ENCODE data around the gene FIZ1.
A peak's percentile ranks its signal among the peaks of the same experiment; 100 is the strongest.

Gene FIZ1

GRCh38 chr19:55636723-55637122 lies 37.4 kb upstream of the FIZ1 start:
- DNase-seq (ENCODE audit: low spot score), result no peak

DNA sequence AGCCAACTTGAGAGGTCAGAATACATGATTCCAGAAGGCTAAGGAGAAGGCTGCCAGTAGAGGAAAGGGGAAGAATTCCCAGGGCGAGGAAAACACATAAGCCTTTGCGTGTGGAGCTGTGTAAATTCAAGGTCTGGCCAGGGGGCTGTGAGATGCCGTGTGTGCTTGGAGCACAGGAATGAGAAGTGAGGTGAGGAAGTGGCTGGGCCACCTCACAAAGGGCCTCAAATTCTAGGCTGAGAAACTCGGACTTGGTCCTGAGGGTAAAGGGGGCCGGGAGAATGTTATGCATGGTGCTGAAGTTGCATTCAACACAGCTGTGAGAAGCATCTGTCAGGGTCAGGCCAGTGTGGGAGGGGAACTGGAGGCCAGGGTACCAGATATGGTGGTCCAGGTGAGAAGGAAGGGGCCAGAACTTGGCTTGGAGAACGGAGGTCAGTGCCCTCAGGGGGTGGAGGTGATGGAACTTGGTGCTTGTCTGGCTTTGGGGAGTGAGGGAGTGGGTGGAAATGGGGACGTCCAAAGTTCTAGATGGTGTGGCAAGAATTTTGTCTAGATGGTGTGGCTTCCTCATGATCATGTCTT lies 36.6 kb upstream of the FIZ1 start:
- no peak for DNase-seq (ENCODE audit: low spot score)

- DNase-seq (ENCODE audit: low spot score), result no peak
These were observed 36.0 kb upstream of the FIZ1 start for GRCh38 chr19:55635334-55635717.

DNA sequence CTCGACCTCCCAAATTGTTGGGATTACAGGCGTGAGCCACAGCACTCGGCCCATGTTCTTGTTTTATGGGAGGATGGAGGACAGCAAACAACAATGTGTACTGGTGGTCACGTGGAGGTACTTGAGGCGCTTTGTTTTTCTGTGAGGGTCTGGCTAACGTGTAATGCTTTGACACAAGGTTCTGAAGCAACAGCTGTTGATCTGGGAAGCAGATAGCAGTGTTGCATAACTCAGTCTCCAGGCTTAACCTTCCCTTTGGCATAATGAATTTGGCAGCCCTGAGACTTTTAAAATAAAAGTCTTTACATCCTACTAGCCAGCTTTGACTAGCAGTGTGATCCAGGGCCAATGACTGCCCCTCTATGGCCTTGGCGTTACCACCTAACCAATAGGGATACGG lies 34.5 kb upstream of the FIZ1 start:
- no peak for DNase-seq (ENCODE audit: low spot score)

GRCh38 chr19:55632463-55632834 lies 33.1 kb upstream of the FIZ1 start:
- DNase-seq (ENCODE audit: low spot score), result peak; percentile 83

DNA sequence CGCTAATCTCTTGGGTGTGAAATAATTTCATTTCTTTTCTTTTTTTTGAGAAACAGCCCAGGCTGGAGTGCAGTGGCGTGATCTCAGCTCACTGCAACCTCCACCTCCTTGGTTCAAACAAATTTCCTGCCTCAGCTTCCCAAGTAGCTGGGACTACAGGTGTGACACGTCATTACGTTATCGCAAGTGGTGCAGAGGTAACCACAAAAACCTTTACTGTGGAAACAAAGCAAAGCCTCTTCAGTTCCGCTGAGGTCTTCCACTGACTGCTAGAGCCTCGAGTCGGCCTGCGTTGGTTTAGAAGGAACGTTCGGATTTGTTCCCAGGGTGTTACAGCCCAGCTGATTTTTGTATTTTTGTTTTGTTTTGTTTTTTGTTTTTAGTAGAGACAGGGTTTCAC lies 27.0 kb upstream of the FIZ1 start:
- DNase-seq (ENCODE audit: low spot score), result no peak

DNA sequence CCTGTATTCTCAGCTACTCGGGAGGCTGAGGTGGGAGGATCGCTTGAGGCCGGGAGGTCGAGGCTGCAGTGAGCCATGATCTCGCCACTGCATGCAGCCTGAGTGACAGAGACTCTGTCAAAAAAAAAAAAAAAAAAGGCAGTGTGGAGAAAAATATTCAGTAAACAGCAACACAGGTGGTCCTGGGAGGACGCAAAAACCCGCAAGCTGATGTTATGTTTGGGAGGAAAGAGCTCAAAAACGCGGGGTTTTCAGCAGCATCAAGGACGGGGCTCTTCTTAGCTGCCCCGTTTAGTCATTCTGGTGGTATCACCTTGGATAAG lies 25.6 kb upstream of the FIZ1 start:
- no peak for DNase-seq (ENCODE audit: low spot score)

DNA sequence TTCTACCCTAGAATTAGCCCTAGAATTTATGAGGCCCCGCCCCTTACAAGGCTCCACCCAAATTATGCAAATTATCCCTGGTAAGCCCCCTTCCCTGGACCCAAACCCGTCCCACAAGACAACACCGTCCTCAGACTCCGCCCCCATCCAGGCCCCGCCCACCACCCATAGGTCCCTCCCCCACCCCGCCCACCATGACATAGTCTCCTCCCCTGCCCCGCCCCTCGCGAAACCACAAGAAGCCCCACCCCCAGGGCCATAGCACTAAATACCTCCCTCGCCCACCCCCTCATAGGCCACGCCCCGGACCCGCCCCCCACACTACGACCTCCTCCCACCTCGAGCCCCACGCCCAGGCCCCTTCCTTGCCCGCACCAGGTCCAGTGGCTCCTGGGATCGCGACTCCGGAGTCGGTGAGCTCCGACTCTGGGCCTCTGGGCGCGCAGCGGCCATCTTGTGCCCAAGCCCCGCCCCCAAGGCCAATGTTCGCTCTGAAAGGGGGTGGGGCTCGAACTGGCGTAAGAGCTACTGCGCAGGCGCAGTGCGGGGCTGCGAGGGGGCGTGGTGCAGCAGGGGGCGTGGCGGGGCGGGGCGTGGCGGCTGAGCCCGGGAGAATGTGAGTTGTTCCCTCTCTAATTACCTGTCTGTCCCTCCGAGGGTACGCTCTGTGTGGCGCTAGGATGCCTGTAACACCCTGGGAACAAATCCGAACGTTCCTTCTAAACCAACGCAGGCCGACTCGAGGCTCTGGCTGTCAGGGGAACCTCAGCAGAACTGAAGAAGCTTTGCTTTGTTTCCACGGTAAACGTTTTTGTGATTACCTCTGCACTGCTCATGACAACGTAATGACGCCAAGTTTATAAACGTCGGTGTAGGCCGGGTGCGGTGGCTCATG lies 25.0 kb upstream of the FIZ1 start, which contains the start of gene ZNF784:
Gene ZNF784, minus strand, starts transcription at position 458 of the 895 bp plus-strand sequence. Its CDS starts 5 bp downstream, at position 453.
- peak; percentile 83 for DNase-seq (ENCODE audit: low spot score)

DNA sequence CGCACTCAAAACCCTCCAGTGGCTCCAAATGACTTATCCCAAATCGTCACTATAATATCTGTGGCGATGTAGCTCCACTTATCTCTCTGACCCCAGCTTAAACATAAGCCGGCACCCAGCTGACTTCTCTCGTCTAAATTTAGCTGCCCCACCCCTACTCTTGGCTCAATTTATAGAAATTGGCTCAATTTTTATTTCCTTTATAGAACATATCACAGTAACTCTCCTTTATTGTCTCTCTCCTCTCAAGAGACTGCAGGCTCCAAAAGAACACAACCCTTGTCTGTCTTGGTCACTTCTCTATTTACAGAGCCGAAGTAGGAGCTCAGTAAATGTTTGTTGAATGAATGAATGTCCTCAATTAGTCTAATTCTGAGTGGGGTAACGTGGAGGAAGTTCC lies 24.2 kb upstream of the FIZ1 start:
- DNase-seq (ENCODE audit: low spot score), result no peak

- no peak for DNase-seq (ENCODE audit: low spot score)
These were observed 23.8 kb upstream of the FIZ1 start for GRCh38 chr19:55623130-55623529.

- DNase-seq (ENCODE audit: low spot score), result no peak
These were observed 23.1 kb upstream of the FIZ1 start for GRCh38 chr19:55622242-55622969.

GRCh38 chr19:55621673-55622231 lies 22.4 kb upstream of the FIZ1 start:
- no peak for DNase-seq (ENCODE audit: low spot score)

GRCh38 chr19:55621205-55621672 lies 21.9 kb upstream of the FIZ1 start:
- no peak for DNase-seq (ENCODE audit: low spot score)

GRCh38 chr19:55620410-55621204 lies 21.3 kb upstream of the FIZ1 start:
- no peak for DNase-seq (ENCODE audit: low spot score)

DNA sequence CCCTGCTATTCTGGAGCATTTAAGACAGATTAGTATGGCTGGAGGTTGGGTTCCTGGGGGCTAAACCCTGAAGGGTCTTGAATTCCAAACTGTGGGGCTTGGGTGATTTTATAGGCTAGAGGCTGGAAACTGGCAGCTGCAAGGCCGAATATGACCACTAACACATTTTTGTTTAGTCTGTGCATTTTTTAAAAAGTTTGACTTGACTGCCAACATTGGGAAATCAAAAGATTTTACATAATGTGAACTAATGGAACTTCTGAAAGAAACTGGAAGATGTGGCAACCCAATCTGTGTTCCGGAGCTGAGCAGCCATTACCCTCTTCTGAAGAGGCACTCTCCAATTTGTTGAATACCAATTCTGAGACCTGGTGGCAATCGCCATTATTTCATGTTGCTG lies 20.0 kb upstream of the FIZ1 start:
- no peak for DNase-seq (ENCODE audit: low spot score)

DNA sequence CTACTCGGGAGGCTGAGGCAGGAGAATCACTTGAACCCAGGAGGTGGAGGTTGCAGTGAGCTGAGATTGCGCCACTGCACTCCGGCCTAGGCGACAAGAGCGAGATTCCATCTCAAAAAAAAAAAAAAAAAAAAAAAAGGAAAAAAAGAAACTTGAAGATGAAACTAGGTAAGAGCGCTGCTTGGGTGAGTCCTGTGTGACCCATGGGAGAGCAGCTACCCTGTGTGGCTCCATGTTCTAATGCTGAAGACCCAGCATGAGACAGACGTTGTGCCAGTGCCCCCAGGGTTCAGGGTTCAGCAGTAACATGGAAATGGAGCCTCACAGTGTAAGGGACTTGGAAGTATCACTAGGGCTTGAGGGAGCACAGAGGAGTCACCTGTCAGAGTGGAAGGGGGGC lies 19.1 kb upstream of the FIZ1 start:
- DNase-seq (ENCODE audit: low spot score), result no peak

GRCh38 chr19:55617426-55617825 lies 18.1 kb upstream of the FIZ1 start:
- DNase-seq (ENCODE audit: low spot score), result no peak

DNA sequence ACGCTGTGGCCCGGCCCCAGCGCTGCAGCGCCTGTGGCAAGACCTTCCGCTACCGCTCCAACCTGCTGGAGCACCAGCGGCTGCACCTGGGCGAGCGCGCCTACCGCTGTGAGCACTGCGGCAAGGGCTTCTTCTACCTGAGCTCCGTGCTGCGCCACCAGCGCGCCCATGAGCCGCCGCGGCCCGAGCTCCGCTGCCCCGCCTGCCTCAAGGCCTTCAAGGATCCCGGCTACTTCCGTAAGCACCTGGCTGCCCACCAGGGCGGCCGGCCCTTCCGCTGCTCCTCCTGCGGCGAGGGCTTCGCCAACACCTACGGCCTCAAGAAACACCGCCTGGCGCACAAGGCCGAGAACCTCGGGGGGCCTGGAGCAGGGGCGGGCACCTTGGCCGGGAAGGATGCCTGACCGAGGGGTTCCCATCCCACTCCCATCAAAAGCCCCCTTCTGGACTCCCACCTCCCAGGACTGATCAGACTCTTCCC lies 17.1 kb upstream of the FIZ1 start:
- no peak for DNase-seq (ENCODE audit: low spot score)

GRCh38 chr19:55615543-55616394 lies 16.5 kb upstream of the FIZ1 start:
- DNase-seq (ENCODE audit: low spot score), result no peak

Data from SK-N-DZ (cell line).